ENCODE results near the gene DLK2.

Gene DLK2

GRCh38 chr6:43493833-43494232, 38.5 kb upstream of the DLK2 start:
- no peak for DNase-seq (ENCODE audit: extremely low read depth, low read depth)
- TF ChIP-seq CTCF (IDR thresholded peaks at IDR 0.05; ENCODE audit: low read depth, low read length, missing control alignments), result no peak
- H3K4me3 ChIP-seq (replicated peaks; ENCODE audit: low read depth, low read length), result no peak overlapping the region

- TF ChIP-seq CTCF (IDR thresholded peaks at IDR 0.05; ENCODE audit: low read depth, low read length, missing control alignments), result no peak
- H3K4me3 ChIP-seq (replicated peaks; ENCODE audit: low read depth, low read length), result no peak overlapping the region
- no peak for DNase-seq (ENCODE audit: extremely low read depth, low read depth)
Observed at GRCh38 chr6:43493230-43493629, 37.9 kb upstream of the DLK2 start.

GRCh38 chr6:43492673-43493072, 37.3 kb upstream of the DLK2 start:
- DNase-seq (ENCODE audit: extremely low read depth, low read depth), result no peak
- no peak overlapping the region for H3K4me3 ChIP-seq (replicated peaks; ENCODE audit: low read depth, low read length)
- TF ChIP-seq CTCF (IDR thresholded peaks at IDR 0.05; ENCODE audit: low read depth, low read length, missing control alignments), result no peak

- H3K4me3 ChIP-seq (replicated peaks; ENCODE audit: low read depth, low read length), result no peak overlapping the region
- no peak for DNase-seq (ENCODE audit: extremely low read depth, low read depth)
- TF ChIP-seq CTCF (IDR thresholded peaks at IDR 0.05; ENCODE audit: low read depth, low read length, missing control alignments), result no peak
Observed at GRCh38 chr6:43491750-43492661, 36.7 kb upstream of the DLK2 start.

GRCh38 chr6:43490523-43490939, 35.2 kb upstream of the DLK2 start:
- DNase-seq (ENCODE audit: extremely low read depth, low read depth), result no peak
- no peak for TF ChIP-seq CTCF (IDR thresholded peaks at IDR 0.05; ENCODE audit: low read depth, low read length, missing control alignments)
- no peak overlapping the region for H3K4me3 ChIP-seq (replicated peaks; ENCODE audit: low read depth, low read length)

- TF ChIP-seq CTCF (IDR thresholded peaks at IDR 0.05; ENCODE audit: low read depth, low read length, missing control alignments), result no peak
- no peak for DNase-seq (ENCODE audit: extremely low read depth, low read depth)
- H3K4me3 ChIP-seq (replicated peaks; ENCODE audit: low read depth, low read length), result no peak overlapping the region
Observed at GRCh38 chr6:43489277-43490072, 34.1 kb upstream of the DLK2 start.
